Uterus (tissue), 4 donors: Measurements from ENCODE around the gene GRK3. TPM values are rescaled to one million over a fixed set of nuclear protein-coding genes. Genes with fewer than 3 reads are reported as not detected.

Source experiments
- DNase-seq, 2 donors: peaks; one replicate each; pipeline ENCODE4 v3.0.0-alpha.2; 2019 to 2020
- H3K27ac ChIP-seq, 2 donors: fragments of 200-600 bp; sonication (generic); 1 replicate in 1 of 2; 2 replicates in 1 of 2; pipeline ENCODE4 v1.5.1; 2016 to 2018
- H3K27me3 ChIP-seq, 2 donors: fragments of 200-600 bp; sonication (generic); one replicate each; pipeline ENCODE4 v1.5.1; 2018 to 2019; ENCODE audit warnings: control low read depth in 1 of 2
- H3K36me3 ChIP-seq, 2 donors: fragments of 200-600 bp; sonication (generic); one replicate each; pipeline ENCODE4 v1.5.1; 2019; ENCODE audit warnings: control low read depth in 1 of 2
- H3K4me1 ChIP-seq, 2 donors: fragments of 200-600 bp; sonication (generic); one replicate each; pipeline ENCODE4 v1.5.1; 2018 to 2019; ENCODE audit warnings: control low read depth in 1 of 2
- H3K4me3 ChIP-seq, 2 donors: fragments of 200-600 bp; sonication (generic); 1 replicate in 1 of 2; 2 replicates in 1 of 2; pipeline ENCODE4 v1.5.1; 2018 to 2019; ENCODE audit warnings: mild to moderate bottlenecking in 1 of 2
- H3K9me3 ChIP-seq, 2 donors: fragments of 200-600 bp; sonication (generic); one replicate each; pipeline ENCODE4 v1.5.1; 2019; ENCODE audit warnings: control low read depth in 1 of 2
- POLR2A ChIP-seq, 2 donors: fragments of 450-650 bp; IDR thresholded peaks; one replicate each; pipeline ENCODE4 v1.6.1; 2016; ENCODE audit warnings: antibody characterized with exemption in 2 of 2, mild to moderate bottlenecking in 1 of 2, moderate library complexity in 1 of 2
- intact Hi-C: fragments of 100-400 bp; cut with DNase I; formaldehyde crosslinking; loops from one replicate; pipeline ENCODE4 v1.15.1; 2023; ENCODE audit warnings: low total_unique reads
- total RNA-seq, 4 donors: library from RNA; depleted of rRNA in 3 of 4; stranded (reverse); fragments of >200 nt in 3 of 4; gene quantifications; one replicate each; pipeline versions ENCODE4 v1.1.0 to v1.2.4, GENCODE V29; 2014 to 2023
- TF ChIP-seq, protein P1 (sequence below), 4 experiments: fragments of 200-600 bp in 2 of 4; fragments of 450-650 bp in 2 of 4; sonication (generic) in 2 of 4; IDR thresholded peaks; one replicate each; pipeline ENCODE4 v1.5.1; 2016 to 2019; ENCODE audit warnings: antibody characterized with exemption in 4 of 4, mild to moderate bottlenecking in 2 of 4, moderate library complexity in 1 of 4
- donor health status: DM: yes; HTN: yes; CAD: no.

GRK3 gene
- total RNA-seq, 4 donors from 2014 or later, result 1.3 to 15.8 (median 8.9) TPM

DNA sequence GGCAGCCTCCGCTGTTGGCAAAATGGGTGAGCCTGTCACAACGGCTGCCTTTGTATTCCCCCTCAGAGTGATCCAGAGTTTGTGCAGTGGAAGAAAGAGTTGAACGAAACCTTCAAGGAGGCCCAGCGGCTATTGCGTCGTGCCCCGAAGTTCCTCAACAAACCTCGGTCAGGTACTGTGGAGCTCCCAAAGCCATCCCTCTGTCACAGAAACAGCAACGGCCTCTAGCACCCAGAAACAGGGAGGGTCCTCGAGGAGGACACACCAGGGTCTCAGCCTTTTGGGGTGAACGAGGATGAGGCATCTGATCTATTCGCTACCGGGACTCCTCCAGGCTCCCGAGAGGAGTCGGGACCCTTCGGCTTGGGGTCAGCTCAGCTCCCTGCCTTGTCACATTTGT, 157.7 kb downstream of the GRK3 start:
- intact Hi-C loops, result no loop called here
- Histone ChIP-seq H3K27ac (no peak overlapping the region), H3K9me3 (no peaks in the 10 kb centered on the region), H3K36me3 (no peaks in the 10 kb centered on the region), H3K4me3 (no peak overlapping the region), H3K27me3 (no peaks in the 10 kb centered on the region), H3K4me1 (no peaks in the 10 kb centered on the region)
- DNase-seq, result no peak
- no peak for TF ChIP-seq POLR2A (IDR thresholded peaks at IDR 0.05)
- TF ChIP-seq, protein P1, sequence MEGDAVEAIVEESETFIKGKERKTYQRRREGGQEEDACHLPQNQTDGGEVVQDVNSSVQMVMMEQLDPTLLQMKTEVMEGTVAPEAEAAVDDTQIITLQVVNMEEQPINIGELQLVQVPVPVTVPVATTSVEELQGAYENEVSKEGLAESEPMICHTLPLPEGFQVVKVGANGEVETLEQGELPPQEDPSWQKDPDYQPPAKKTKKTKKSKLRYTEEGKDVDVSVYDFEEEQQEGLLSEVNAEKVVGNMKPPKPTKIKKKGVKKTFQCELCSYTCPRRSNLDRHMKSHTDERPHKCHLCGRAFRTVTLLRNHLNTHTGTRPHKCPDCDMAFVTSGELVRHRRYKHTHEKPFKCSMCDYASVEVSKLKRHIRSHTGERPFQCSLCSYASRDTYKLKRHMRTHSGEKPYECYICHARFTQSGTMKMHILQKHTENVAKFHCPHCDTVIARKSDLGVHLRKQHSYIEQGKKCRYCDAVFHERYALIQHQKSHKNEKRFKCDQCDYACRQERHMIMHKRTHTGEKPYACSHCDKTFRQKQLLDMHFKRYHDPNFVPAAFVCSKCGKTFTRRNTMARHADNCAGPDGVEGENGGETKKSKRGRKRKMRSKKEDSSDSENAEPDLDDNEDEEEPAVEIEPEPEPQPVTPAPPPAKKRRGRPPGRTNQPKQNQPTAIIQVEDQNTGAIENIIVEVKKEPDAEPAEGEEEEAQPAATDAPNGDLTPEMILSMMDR (IDR thresholded peaks at IDR 0.05), result no peak

GRCh38 chr22:25722626-25723025, 158.2 kb downstream of the GRK3 start:
- no peaks in the 10 kb centered on the region for H3K36me3 ChIP-seq
- no peaks in the 10 kb centered on the region for H3K27me3 ChIP-seq
- no peak for TF ChIP-seq POLR2A (IDR thresholded peaks at IDR 0.05)
- TF ChIP-seq, protein P1 (IDR thresholded peaks at IDR 0.05), result no peak
- intact Hi-C loops, result no loop called here
- no peaks in the 10 kb centered on the region for H3K9me3 ChIP-seq
- DNase-seq, result no peak
- H3K4me3 ChIP-seq, result no peak overlapping the region
- no peak overlapping the region for H3K27ac ChIP-seq
- H3K4me1 ChIP-seq, result no peaks in the 10 kb centered on the region

DNA sequence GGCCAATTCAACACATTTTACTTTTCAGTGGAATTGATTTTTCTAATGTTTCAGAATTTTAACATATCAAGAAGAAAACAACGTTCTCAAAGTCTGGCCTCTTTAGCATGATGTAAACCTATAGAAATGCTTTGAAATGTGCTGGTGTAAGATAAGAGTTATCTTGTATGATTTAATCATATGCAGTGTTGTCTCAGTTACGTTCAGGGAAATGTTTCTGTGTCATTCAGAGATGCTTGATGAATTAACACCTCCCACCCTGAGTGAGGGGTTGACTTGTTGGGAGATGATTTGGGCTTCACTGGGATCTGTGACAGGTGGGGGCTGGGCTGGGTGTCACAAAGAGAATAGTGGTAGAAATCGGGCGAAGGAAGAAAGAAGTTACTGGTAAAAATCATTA, 161.8 kb downstream of the GRK3 start:
- H3K27me3 ChIP-seq, result no peaks in the 10 kb centered on the region
- H3K9me3 ChIP-seq, result no peaks in the 10 kb centered on the region
- no peak overlapping the region for H3K27ac ChIP-seq
- H3K4me3 ChIP-seq, result no peak overlapping the region
- no peak for DNase-seq
- intact Hi-C loops, result no loop called here
- no peaks in the 10 kb centered on the region for H3K4me1 ChIP-seq
- no peaks in the 10 kb centered on the region for H3K36me3 ChIP-seq
- TF ChIP-seq, protein P1 (IDR thresholded peaks at IDR 0.05), result no peak
- TF ChIP-seq POLR2A (IDR thresholded peaks at IDR 0.05), result no peak

GRCh38 chr22:25728071-25728470, 163.6 kb downstream of the GRK3 start:
- no peak for DNase-seq
- no peak overlapping the region for H3K27ac ChIP-seq
- intact Hi-C loops, result no loop called here
- no peaks in the 10 kb centered on the region for H3K9me3 ChIP-seq
- H3K4me1 ChIP-seq, result no peaks in the 10 kb centered on the region
- no peak overlapping the region for H3K4me3 ChIP-seq
- TF ChIP-seq, protein P1 (IDR thresholded peaks at IDR 0.05), result no peak
- no peak for TF ChIP-seq POLR2A (IDR thresholded peaks at IDR 0.05)
- H3K27me3 ChIP-seq, result no peaks in the 10 kb centered on the region
- H3K36me3 ChIP-seq, result no peaks in the 10 kb centered on the region

- Histone ChIP-seq H3K4me3 (no peak overlapping the region), H3K9me3 (no peaks in the 10 kb centered on the region), H3K27ac (no peak overlapping the region), H3K27me3 (no peaks in the 10 kb centered on the region), H3K36me3 (no peaks in the 10 kb centered on the region), H3K4me1 (no peaks in the 10 kb centered on the region)
- TF ChIP-seq, protein P1 (IDR thresholded peaks at IDR 0.05), result no peak
- TF ChIP-seq POLR2A (IDR thresholded peaks at IDR 0.05), result no peak
- no peak for DNase-seq
- intact Hi-C loops, result no loop called here
These were observed 164.8 kb downstream of the GRK3 start for GRCh38 chr22:25729016-25729995.
